B cell (primary cell): Measurements from ENCODE around the gene EIF3I. TPM values are rescaled to one million over a fixed set of nuclear protein-coding genes. Genes with fewer than 3 reads are reported as not detected.

Source experiments
- ATAC-seq: fragments of 200-7000 bp; cut with Tn5 transposase; one replicate; pipeline ENCODE4 v1.10.0; 2021; ENCODE audit warnings: low read depth, mild to moderate bottlenecking, moderate number of reproducible peaks, moderate library complexity
- CTCF ChIA-PET: fragments of 350-600 bp; sonication (Branson Sonifier 250); formaldehyde crosslinking; loops from one replicate; lab custom pipeline; 2021; ENCODE audit warnings: antibody characterized with exemption, inconsistent platforms; lab: Charles Lee
- POLR2A ChIA-PET: fragments of 350-600 bp; sonication (Branson Sonifier 250); formaldehyde crosslinking; loops from one replicate; lab custom pipeline; 2021; ENCODE audit warnings: antibody characterized with exemption; lab: Charles Lee
- DNase-seq: peaks from one replicate; pipeline ENCODE4 v3.0.0; 2013
- H2AFZ ChIP-seq: 2 replicates; pipeline ENCODE4 v1.6.1; 2012; ENCODE audit warnings: mild to moderate bottlenecking, low read depth, low read length; ENCODE audit not compliant: insufficient read depth, poor library complexity, severe bottlenecking
- H3K27ac ChIP-seq, 2 donors: 1 replicate in 1 of 2; 2 replicates in 1 of 2; pipeline ENCODE4 v1.5.1; 2012 to 2013; ENCODE audit warnings: low read length in 2 of 2, mild to moderate bottlenecking in 2 of 2, moderate library complexity in 1 of 2
- H3K27me3 ChIP-seq, 4 experiments: fragments of 200-600 bp in 1 of 4; sonication (generic) in 1 of 4; replicated peaks in 1 of 4; 1 replicate in 2 of 4; 2 replicates in 2 of 4; pipeline versions ENCODE4 v1.6.1 to v1.7.0; 2013 to 2016; ENCODE audit warnings: low read length in 3 of 4, mild to moderate bottlenecking in 2 of 4, mixed read lengths in 1 of 4, moderate library complexity in 1 of 4; ENCODE audit not compliant: insufficient read depth in 4 of 4, control insufficient read depth in 3 of 4; ENCODE audit errors: control extremely low read depth in 1 of 4
- H3K36me3 ChIP-seq, 2 experiments: replicated peaks in 1 of 2; 1 replicate in 1 of 2; 2 replicates in 1 of 2; pipeline versions ENCODE4 v1.6.1 to v1.7.1; 2013; ENCODE audit warnings: low read length in 1 of 2; ENCODE audit not compliant: insufficient read depth in 2 of 2, control insufficient read depth in 1 of 2; ENCODE audit errors: control extremely low read depth in 1 of 2, extremely low read depth in 1 of 2
- H3K4me1 ChIP-seq, 2 donors: fragments of 200-600 bp in 1 of 2; sonication (generic) in 1 of 2; 1 replicate in 1 of 2; 2 replicates in 1 of 2; pipeline versions ENCODE4 v1.5.1 to v1.6.1; 2013 to 2017; ENCODE audit warnings: low read length in 2 of 2; ENCODE audit not compliant: control insufficient read depth in 2 of 2, insufficient read depth in 2 of 2
- H3K4me2 ChIP-seq: replicated peaks from 2 replicates; pipeline ENCODE3; 2012; ENCODE audit warnings: mild to moderate bottlenecking, low read depth, low read length; ENCODE audit not compliant: poor library complexity, severe bottlenecking
- H3K4me3 ChIP-seq, 5 experiments: fragments of 200-600 bp in 1 of 5; sonication (generic) in 1 of 5; 1 replicate in 3 of 5; 2 replicates in 2 of 5; pipeline versions ENCODE4 v1.5.1 to v1.7.0; 2011 to 2016; ENCODE audit warnings: low read length in 4 of 5, mild to moderate bottlenecking in 4 of 5, low read depth in 2 of 5, control low read depth in 1 of 5, moderate library complexity in 1 of 5; ENCODE audit not compliant: insufficient read depth in 1 of 5; ENCODE audit errors: control extremely low read depth in 1 of 5, extremely low read depth in 1 of 5
- H3K79me2 ChIP-seq: fragments of 200-600 bp; sonication (generic); one replicate; pipeline ENCODE4 v1.6.0; 2016; ENCODE audit warnings: low read length; ENCODE audit not compliant: control insufficient read depth, insufficient read depth
- H3K9ac ChIP-seq: fragments of 200-600 bp; sonication (generic); 2 replicates; pipeline ENCODE4 v1.6.1; 2017; ENCODE audit warnings: mild to moderate bottlenecking, low read length, moderate library complexity
- H3K9me3 ChIP-seq, 3 donors: one replicate each; pipeline versions ENCODE4 v1.6.1 to v1.7.1; 2013; ENCODE audit warnings: low read length in 2 of 3; ENCODE audit not compliant: control insufficient read depth in 2 of 3, insufficient read depth in 1 of 3; ENCODE audit errors: control extremely low read depth in 1 of 3
- H4K20me1 ChIP-seq: 2 replicates; pipeline ENCODE4 v1.6.0; 2012; ENCODE audit warnings: mild to moderate bottlenecking, low read length; ENCODE audit not compliant: insufficient read depth, control insufficient read depth, poor library complexity, severe bottlenecking
- H3K27ac Mint-ChIP-seq: one replicate; pipeline ENCODE4 v1.8.0; 2021; ENCODE audit warnings: mixed read lengths
- H3K27me3 Mint-ChIP-seq: one replicate; pipeline ENCODE4 v1.8.0; 2021; ENCODE audit warnings: mixed read lengths
- H3K4me1 Mint-ChIP-seq: one replicate; pipeline ENCODE4 v1.8.0; 2021; ENCODE audit warnings: mixed read lengths
- H3K4me3 Mint-ChIP-seq: one replicate; pipeline ENCODE4 v1.8.0; 2021; ENCODE audit warnings: mixed read lengths
- H3K9me3 Mint-ChIP-seq: one replicate; pipeline ENCODE4 v1.8.0; 2022; ENCODE audit warnings: mixed read lengths; ENCODE audit not compliant: insufficient read depth
- CTCF ChIP-seq: fragments of 200-600 bp; IDR thresholded peaks from one replicate; pipeline ENCODE4 v1.8.0; 2022; ENCODE audit warnings: antibody characterized with exemption, mild to moderate bottlenecking
- EZH2 ChIP-seq: IDR thresholded peaks from 2 replicates; pipeline ENCODE4 v1.6.1; 2012; ENCODE audit warnings: borderline replicate concordance, low read depth, mild to moderate bottlenecking, moderate library complexity, low read length; ENCODE audit not compliant: insufficient read depth, poor library complexity, severe bottlenecking
- WGBS: methylation state at CpG from one replicate; pipeline ENCODE4 v1.1.5; 2013; ENCODE audit warnings: missing lambda C conversion rate; ENCODE audit not compliant: insufficient coverage; 5-methylcytosine and 5-hydroxymethylcytosine counted together
- intact Hi-C: fragments of 100-400 bp; cut with micrococcal nuclease; formaldehyde crosslinking; loops from one replicate; pipeline ENCODE4 v1.10.0; 2022
- polyA plus RNA-seq: library from polyadenylated mRNA; depleted of rRNA; stranded (reverse); fragments of >200 nt; gene quantifications from 2 replicates; pipeline ENCODE4 v1.2.3, GENCODE V29; 2012
- total RNA-seq, 2 donors: library from RNA; stranded (reverse); fragments of 120-200 nt in 1 of 2; gene quantifications; 1 replicate in 1 of 2; 2 replicates in 1 of 2; pipeline versions ENCODE4 v1.2.3 to v1.2.4, GENCODE V29; 2013 to 2022

EIF3I gene
- total and polyA plus RNA-seq, 2 donors (not counting 1 experiment from before 2014, with no cell fraction given), result 87.0 to 130 TPM

GRCh38 chr1:32179443-32180185 lies 42.6 kb upstream of the EIF3I start, which contains the start of gene TXLNA:
TSS of gene TXLNA (plus strand) at chr1:32179675. CDS start at chr1:32180346, 671 bp downstream.
- ChIA-PET POLR2A (interaction anchor here (0.5 to 2.0 kb wide), 14 partner anchors 21 to 157 kb away, joined by 3 to 11 read pairs (median 4); partner anchors contain the start of genes CCDC28B, HDAC1, KPNA6 and MARCKSL1), CTCF (interaction anchor here (0.6 to 2.0 kb wide), 12 partner anchors 19 to 214 kb away, joined by 3 to 6 read pairs (median 3); partner anchors contain the start of genes BSDC1 and KPNA6)
- ATAC-seq (peak; percentile 90), DNase-seq (peak; percentile 94)
- Mint-ChIP-seq H3K27me3 (no peaks in the 10 kb centered on the region), H3K9me3 (no peaks in the 10 kb centered on the region), H3K4me3 (peak within 1 kb of the TSS; percentile 96), H3K27ac (peak within 1 kb of the TSS; percentile 99), H3K4me1 (peaks cover 35% of the 10 kb centered on the region)
- Histone ChIP-seq H3K9ac (peak within 1 kb of the TSS; percentile 82), H4K20me1 (peaks cover 23% of the 10 kb centered on the region), H3K9me3 (no peaks in the 10 kb centered on the region), H3K36me3 (peaks cover 0 to 21% of the 10 kb centered on the region in 2 experiments), H3K4me1 (peaks cover 21 to 31% of the 10 kb centered on the region in 2 donors), H3K79me2 (peaks cover 43% of the 10 kb centered on the region), H3K27ac (peak within 1 kb of the TSS; percentile 76 to 90), H2AFZ (peak within 1 kb of the TSS; percentile 85), H3K4me3 (peak within 1 kb of the TSS; percentile 71 to 92 (median 76)), H3K27me3 (no peaks in the 10 kb centered on the region), H3K4me2 (peak within 1 kb of the TSS; percentile 99)
- under 1% methylated on average over 79 of the region's 79 CpGs for WGBS
- no peak for TF ChIP-seq EZH2
- no peak for TF ChIP-seq CTCF
- intact Hi-C loops, result loop anchor here (1.0 to 2.0 kb wide), 8 partner anchors 21 to 215 kb away; partner anchors contain the start of genes BSDC1, CCDC28B, EIF3I and IQCC
